Stimulated activated CD8-positive, alpha-beta memory T cell treated with anti-CD3 and anti-CD28 coated beads, Interleukin-12 subunit alpha, Interleukin-12 subunit beta, amount 100 ng/mL, for 4 hours (primary cell): ENCODE results near the gene WFDC8.
"Not testable (repeated sequence)": the region's sequence is repeated elsewhere in the genome, so short reads cannot be mapped to it uniquely, and the experiment has no call there.

Source experiments
- DNase-seq: peaks from one replicate; pipeline ENCODE4 v3.0.0-alpha.2; 2020; ENCODE audit warnings: low read depth

WFDC8 gene

GRCh38 chr20:45579184-45579583, at the start of gene WFDC8:
Gene WFDC8 (minus strand): TSS chr20:45579284. CDS start chr20:45579247, 37 bp downstream.
- DNase-seq: no peak

DNA sequence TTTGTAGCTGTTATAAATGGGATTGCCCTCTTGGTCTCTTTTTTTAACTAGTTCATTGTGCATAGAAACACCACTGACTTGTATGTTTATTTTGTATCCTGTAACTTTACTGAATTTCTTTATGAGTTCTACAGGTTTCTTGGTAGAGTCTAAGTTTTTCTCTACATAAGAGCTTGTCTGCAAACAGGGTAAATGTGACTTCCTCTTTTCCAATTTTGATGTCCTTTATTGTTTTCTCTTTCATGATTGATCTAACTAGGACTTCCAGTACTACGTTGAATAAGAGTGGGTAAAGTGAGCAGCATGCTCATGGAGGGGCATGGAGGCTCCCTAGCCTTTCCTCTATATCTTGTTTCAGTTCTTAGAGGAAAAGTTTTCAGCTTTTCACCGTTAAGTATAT, 47.5 kb upstream of the WFDC8 start:
- no peak for DNase-seq

GRCh38 chr20:45621593-45621992, 42.5 kb upstream of the WFDC8 start:
- no peak for DNase-seq

GRCh38 chr20:45617591-45617990, 38.5 kb upstream of the WFDC8 start:
- DNase-seq: no peak

GRCh38 chr20:45612314-45612713, 33.2 kb upstream of the WFDC8 start:
- DNase-seq: no peak

DNA sequence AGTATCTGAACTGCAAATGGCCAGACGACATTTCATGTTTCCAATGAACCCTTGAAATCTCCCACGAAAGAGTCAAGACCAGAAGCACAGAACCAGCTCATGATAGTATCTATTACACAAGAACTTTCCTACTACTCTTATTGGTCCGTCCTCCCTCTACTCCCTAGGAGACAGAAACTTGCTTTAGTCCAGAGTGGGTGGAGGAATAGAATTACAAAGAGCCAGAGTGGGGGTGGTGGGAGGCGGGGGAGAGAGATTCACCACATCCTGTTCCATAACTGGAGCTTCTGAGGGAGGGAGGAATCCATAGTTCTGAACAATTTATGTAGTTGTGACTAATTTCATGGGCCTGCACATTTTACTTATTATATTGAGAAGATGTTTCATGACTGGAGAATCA, 32.0 kb upstream of the WFDC8 start:
- no peak for DNase-seq

DNA sequence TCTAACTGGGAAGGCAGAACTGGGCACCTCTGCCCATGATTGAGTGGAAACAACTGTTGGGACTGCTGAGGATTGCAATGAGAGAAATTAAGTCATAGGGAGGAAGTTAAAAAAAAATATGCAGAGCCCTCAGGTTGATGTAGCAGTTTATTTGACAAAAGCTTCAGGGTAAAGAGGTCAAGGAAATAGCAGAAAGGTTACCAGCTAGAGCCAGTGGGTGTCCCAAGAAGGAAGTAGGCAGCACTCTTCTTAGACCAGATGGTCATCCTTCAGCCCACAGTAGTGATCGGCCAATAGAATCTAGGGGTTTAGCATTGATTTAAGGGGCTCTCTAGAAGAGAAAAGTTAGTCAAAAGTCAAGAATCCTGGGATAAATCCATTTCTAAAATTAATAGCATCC, 28.7 kb upstream of the WFDC8 start:
- no peak for DNase-seq

DNA sequence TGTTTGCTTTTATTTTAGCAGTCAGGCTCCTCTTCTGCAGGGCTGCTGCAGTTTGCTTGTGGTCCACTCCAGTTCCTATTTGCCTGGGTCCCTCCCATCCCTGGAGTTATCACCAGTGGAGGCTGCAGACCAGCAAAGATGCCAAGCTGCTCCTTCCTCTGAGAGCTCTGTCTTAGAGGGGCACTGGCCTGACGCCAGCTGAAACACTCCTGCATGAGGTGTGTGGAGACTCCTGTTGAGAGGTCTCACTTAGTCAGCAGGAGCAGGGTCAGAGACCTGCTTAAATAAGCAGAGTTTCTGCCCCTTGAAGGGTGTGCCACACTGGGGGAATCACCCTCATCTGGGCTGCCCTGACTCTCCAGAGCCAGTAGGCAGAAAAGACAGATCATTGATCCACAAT, 16.2 kb upstream of the WFDC8 start:
- DNase-seq: no peak

- DNase-seq: no peak
These were observed 14.4 kb upstream of the WFDC8 start for GRCh38 chr20:45593498-45593897.

DNA sequence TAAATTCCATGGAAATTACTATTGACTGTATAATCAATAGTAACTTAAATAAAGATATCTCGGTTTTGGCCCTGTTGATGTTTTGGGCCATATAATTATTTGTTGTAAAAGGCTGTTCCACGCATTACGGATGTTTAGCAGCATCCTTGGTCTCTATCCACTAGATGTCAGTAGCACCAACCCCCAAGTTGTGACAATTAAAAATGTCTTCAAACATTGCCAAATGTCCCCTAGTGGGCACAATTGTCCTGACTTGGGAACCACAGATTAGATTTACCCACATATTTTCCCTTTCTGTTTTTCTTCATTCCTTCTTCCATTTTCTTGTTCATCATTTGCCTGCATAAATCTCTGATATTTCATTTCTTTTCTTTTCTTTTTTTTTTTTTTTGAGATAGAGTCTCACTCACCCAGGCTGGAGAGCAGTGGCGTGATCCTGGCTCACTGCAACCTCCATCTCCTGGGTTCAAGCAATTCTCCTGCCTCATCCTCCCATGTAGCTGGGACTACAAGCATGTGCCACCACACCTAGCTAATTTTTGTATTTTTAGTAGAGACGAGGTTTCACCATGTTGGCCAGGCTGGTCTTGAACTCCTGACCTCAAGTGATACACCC, 13.6 kb upstream of the WFDC8 start:
- no peak for DNase-seq

GRCh38 chr20:45589725-45590124, 10.6 kb upstream of the WFDC8 start:
- no peak for DNase-seq

DNA sequence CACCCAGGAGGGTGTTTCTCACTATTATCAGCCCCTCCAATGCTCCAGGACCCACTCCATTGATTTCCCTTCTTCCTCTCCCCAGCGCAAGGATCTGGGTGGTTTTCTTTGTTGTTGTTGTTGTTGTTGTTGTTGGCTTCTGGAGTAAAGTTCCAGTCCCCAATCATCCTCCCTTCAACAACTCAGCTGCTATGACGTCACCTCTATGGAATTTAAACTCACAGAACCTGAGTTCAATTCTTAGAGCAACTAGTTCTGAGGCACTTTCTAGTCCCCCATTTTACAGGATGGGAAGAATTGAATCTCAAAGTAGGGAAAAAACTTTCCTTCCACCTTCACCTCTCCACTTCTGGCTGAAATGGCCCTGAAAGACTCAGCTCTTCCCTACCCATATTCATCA, 9.7 kb upstream of the WFDC8 start:
- DNase-seq: no peak

DNA sequence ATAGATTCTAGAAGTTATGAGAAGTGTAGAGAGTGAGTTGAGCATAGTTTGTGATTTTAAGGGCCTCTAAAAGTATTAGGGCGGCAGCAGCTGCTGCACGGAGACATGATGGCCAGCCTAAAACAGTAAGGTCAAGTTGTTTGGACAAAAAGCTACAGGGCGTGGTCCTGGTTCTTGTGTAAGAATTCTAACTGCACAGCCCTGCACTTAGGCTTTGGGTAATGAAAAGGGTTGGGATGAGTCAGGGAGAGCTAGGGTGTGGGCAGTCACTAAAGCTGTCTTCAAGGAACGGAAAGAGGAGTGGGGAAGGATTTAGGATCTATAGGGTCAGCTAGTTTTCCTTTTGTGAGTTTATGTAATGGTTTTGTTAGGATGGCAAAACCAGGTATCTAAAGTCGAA, 6.9 kb upstream of the WFDC8 start:
- not testable (repeated sequence) for DNase-seq

DNA sequence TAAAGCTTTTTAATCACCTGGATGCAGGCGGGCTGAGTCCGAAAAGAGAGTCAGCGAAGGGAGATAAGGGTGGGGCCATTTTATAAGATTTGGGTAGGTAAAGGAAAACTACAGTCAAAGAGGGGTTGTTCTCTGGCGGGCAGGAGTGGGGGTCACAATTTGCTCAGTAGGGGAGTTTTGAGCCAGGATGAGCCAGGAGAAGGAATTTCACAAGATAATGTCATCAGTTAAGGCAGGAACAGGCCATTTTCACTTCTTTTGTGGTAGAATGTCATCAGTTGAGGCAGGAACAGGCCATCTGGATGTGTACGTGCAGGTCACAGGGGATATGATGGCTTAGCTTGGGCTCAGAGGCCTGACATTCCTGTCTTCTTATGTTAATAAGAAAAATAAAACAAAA, 5.2 kb upstream of the WFDC8 start:
- not testable (repeated sequence) for DNase-seq

- DNase-seq: no peak
These were observed 4.4 kb upstream of the WFDC8 start for GRCh38 chr20:45583502-45583901.

DNA sequence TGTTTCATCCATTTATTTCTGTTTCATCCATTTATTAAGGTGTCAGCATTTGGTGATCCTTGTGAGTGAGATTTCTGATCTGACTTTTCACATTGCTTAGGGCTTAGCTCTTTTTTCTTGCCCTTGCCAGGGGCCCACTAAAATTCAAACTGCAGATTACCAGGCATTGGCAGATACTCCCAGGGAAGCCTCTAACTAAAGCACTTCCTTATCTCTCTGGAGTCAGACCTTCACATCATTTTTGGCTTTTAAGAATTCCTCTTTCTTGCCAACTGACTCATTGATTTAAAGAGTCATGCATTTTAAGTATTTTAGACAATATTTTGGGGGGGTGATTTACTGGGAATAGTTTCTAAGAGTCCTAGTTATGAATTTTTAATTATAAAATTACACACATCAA, 2.6 kb upstream of the WFDC8 start:
- DNase-seq: no peak

GRCh38 chr20:45578231-45578630, 853 bp downstream of the WFDC8 start:
- no peak for DNase-seq

DNA sequence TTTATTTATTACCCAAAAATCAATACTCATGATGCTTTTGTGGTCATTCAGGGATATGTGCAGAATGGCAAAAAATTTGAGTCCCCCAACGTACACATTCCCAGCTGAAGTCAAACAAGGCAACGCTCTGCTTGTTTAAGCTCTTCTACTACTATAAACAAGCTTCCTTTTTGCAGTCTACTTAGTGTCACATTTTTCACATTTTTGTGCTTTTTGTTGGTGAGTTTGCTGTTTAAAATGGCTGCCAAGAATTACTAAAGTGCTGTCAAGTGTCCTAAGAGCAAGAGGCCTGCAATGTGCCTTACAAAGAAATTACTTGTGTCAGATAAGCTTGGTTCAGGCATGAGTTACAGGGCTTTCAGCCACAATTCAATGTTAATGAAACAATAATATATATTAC, 2.1 kb downstream of the WFDC8 start:
- DNase-seq: no peak

GRCh38 chr20:45575931-45576330, 3.2 kb downstream of the WFDC8 start:
- no peak for DNase-seq

DNA sequence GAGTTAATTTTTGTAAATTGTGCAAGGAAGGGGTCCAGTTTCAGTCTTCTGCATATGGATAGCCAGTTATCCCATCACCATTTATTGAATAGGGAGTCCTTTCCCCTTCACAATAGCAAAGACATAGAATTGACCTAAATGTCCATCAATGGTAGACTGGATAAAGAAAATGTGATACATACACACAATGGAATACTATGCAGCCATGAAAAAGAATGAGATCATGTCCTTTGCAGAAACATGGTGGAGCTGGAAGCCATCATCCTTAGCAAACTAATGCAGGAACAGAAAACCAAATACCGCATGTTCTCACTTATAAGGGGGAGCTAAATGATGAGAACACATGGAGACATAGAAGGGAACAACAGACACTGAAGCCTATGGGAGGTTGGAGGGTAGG, 9.4 kb downstream of the WFDC8 start:
- DNase-seq: not testable (repeated sequence)

- no peak for DNase-seq
These were observed 14.3 kb downstream of the WFDC8 start for GRCh38 chr20:45564760-45565276.

DNA sequence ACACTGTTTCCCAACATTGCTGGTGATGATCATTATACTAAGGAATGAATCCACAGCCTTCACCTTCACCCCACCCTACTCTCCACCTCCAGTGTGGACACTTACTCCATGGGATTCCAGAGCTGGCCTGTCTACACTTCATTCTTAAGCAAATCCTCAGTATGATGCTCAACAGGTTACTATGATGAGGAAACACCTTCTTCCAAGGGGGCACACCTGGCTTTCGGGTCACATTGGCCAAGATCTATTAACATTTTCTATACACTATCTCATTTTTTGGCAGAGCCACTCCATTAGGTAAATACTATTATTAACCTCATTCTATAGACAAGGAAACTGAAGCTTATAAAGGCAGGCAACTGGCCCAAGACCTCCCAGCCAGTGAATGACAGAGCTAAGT, 23.9 kb downstream of the WFDC8 start:
- no peak for DNase-seq

DNA sequence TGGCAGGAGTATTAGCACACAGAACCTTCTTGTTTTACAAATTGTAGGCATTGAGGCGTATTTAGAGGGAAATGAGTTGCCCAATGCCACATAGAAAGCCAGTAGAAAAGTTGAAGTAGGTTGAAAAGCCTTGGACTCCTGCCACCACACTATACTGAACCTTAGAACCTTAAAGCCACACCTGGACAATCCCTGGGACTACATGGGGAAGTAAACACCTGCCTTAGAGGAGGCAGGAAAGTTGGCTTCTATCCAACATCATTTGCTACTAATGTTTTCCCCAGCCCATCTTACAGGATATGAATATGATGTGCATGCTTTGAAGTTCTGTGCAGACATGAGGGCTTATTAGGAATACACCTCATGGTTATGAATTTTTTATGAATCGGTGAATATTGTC, 26.6 kb downstream of the WFDC8 start:
- DNase-seq: no peak

DNA sequence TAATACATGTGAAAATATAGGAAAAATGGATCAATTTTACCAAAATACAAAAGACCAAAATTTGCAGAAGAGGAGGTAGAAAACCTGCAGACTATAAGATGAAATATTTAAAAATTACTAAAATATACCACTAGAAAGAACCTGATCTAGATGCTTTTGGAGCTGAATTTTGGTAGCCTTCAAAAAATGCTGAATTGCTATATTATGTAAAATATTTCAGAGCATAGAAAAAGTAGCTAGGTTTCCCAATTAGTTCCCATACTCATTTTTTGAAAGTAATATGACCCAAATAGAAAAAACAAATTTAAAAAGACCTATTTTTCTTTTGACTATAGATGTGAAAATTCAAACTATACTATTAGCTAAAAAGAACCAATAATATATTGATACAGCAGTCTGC, 28.3 kb downstream of the WFDC8 start:
- no peak for DNase-seq

GRCh38 chr20:45548410-45548809, 30.7 kb downstream of the WFDC8 start:
- no peak for DNase-seq
